ENCODE measurements around the gene TEX35.
A peak's percentile ranks its signal among the peaks of the same experiment; 100 is the strongest.

TEX35 gene

DNA sequence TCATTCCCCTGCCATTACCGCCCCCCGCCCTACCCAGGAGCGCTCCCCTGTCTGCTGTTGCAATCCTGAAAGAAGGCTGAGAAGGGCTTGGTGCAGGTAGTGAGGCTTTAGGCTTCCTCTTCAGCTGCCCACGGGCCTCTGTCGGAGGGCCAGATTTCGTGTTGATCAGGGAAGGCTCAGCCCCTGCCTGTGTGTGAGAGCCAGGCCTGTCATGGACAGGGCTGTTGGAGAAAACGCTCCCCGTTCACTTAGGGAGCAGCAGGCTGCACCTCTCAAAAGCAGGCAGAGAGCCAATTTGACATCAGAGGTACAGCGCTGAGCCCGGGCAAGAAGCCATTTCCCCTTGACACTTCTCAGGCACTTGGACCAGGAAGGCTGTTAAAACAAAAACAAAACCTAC is 19.0 kb downstream of the TEX35 start:
- Histone ChIP-seq H3K4me1 (ENCODE audit: control insufficient read depth, insufficient read depth, low read length, unreplicated experiment) (peaks cover 29% of the 10 kb centered on the region), H2AFZ (ENCODE audit: low read length, unreplicated experiment) (peak overlapping the region; percentile 85), H3K27me3 (ENCODE audit: insufficient read depth, low read length) (no peaks in the 10 kb centered on the region), H3K27ac (ENCODE audit: low read depth, low read length) (no peak overlapping the region), H3K36me3 (ENCODE audit: insufficient read depth, low read length) (no peaks in the 10 kb centered on the region), H3K4me3 (ENCODE audit: low read depth, low read length) (no peak overlapping the region), H3K79me2 (ENCODE audit: control insufficient read depth, insufficient read depth, low read length, unreplicated experiment) (no peaks in the 10 kb centered on the region)

DNA sequence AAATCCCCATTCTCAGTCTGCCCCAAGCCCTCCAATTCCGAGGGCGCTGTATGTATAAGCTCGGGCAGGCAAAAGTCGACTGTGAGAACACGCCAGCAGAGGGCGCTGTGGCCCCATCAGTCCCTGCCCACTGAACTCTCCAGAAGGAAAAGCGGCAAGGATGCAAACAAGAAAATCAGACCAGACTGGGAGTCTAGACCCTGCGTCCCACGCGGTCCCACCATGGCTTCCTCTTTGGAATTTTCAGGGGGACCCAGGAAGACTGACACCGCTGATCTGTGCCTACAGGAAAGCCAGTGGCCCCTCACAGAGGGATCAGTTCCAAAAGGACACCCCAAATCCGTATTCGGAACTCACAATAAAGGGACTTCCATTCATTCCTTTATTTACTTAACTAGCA is 19.5 kb downstream of the TEX35 start:
- no peak overlapping the region for H3K4me3 ChIP-seq (ENCODE audit: low read depth, low read length)

DNA sequence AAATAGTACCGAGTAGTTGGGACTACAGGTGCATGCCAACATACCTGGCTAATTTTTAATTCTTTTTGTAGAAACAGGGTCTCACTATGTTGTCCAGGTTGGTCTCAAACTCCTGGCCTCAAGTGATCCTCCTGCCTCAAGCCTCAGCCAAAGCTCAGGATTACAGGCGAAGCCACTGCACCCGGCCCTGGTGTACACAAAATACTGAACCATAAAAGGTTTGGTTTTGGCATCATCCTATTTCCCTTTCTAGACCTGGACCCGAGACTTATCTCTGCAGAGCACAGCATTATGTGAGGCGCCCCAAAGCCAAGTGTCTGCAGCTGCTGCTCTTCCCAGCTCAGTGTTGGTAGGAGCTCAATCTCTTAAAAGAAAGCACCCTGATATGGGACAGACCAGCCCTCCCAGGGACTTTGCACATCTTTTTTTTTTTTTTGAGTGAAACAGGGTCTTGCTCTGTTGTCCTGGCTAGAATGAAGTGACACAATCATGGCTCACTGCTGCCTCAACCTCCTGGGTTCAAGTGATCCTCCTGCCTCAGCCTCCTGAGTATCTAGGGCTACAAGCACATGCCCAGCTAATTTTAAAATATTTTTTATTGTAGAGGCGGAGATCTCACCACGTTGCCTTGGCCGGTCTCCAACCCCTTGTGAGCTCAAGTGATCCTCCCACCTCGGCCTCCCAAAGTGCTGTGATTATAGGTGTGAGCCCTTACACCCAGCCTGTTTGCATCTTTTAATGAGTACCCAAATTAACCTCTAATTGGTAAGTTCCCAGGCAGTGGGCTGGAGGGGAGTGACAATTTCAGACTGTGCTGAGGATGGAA is 20.4 kb downstream of the TEX35 start:
- Histone ChIP-seq H2AFZ (ENCODE audit: low read length, unreplicated experiment) (no peak overlapping the region), H3K27ac (ENCODE audit: low read depth, low read length) (no peak overlapping the region), H3K4me3 (ENCODE audit: low read depth, low read length) (no peak overlapping the region), H3K79me2 (ENCODE audit: control insufficient read depth, insufficient read depth, low read length, unreplicated experiment) (no peaks in the 10 kb centered on the region), H3K4me1 (ENCODE audit: control insufficient read depth, insufficient read depth, low read length, unreplicated experiment) (peaks cover 43% of the 10 kb centered on the region), H3K36me3 (ENCODE audit: insufficient read depth, low read length) (no peaks in the 10 kb centered on the region), H3K27me3 (ENCODE audit: insufficient read depth, low read length) (no peaks in the 10 kb centered on the region)

More for the DNA sequence above, 19.5 kb downstream of the TEX35 start:
- Histone ChIP-seq H2AFZ (ENCODE audit: low read length, unreplicated experiment) (peak overlapping the region; percentile 85), H3K27me3 (ENCODE audit: insufficient read depth, low read length) (no peaks in the 10 kb centered on the region), H3K4me1 (ENCODE audit: control insufficient read depth, insufficient read depth, low read length, unreplicated experiment) (peaks cover 34% of the 10 kb centered on the region), H3K27ac (ENCODE audit: low read depth, low read length) (no peak overlapping the region), H3K79me2 (ENCODE audit: control insufficient read depth, insufficient read depth, low read length, unreplicated experiment) (no peaks in the 10 kb centered on the region), H3K36me3 (ENCODE audit: insufficient read depth, low read length) (no peaks in the 10 kb centered on the region)

DNA sequence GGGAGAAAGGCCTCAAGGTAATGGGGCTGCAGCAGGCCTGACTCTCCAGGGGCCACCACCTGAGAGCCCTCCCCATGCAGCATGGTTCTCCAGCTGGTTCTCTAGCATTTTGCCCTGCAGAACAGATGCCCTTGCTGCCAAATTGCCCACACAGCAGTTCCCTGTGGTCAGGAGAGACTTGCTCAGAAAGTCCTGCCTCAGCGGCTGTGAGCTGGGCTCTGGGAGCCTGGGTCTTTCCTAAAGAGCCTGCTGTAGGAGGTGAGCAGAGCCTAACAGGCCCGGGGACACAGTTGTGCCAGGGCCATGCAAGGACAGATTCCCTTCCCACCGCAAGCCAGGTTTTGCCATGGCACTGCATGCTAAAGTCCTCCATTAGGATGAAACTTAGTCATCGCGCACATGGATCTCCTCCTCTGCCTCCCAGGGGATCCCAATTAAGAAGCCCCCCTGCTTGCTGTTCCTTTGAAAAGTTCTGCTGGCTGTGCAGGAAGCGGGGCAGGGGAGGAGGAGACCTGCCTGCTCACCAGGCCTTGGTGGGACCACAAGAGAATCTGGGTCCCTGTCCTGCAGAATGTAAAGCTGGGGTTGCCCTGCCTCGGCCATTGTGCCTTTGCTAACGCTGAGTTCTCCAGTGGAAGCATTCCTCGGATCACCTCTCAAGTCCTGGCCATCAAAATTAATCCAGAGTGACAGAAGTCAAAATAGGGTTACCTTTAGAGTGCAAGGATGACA is 21.4 kb downstream of the TEX35 start:
- Histone ChIP-seq H3K79me2 (ENCODE audit: control insufficient read depth, insufficient read depth, low read length, unreplicated experiment) (no peaks in the 10 kb centered on the region), H3K27me3 (ENCODE audit: insufficient read depth, low read length) (no peaks in the 10 kb centered on the region), H3K4me1 (ENCODE audit: control insufficient read depth, insufficient read depth, low read length, unreplicated experiment) (peaks cover 52% of the 10 kb centered on the region), H3K36me3 (ENCODE audit: insufficient read depth, low read length) (no peaks in the 10 kb centered on the region), H3K27ac (ENCODE audit: low read depth, low read length) (no peak overlapping the region), H3K4me3 (ENCODE audit: low read depth, low read length) (no peak overlapping the region), H2AFZ (ENCODE audit: low read length, unreplicated experiment) (no peak overlapping the region)

DNA sequence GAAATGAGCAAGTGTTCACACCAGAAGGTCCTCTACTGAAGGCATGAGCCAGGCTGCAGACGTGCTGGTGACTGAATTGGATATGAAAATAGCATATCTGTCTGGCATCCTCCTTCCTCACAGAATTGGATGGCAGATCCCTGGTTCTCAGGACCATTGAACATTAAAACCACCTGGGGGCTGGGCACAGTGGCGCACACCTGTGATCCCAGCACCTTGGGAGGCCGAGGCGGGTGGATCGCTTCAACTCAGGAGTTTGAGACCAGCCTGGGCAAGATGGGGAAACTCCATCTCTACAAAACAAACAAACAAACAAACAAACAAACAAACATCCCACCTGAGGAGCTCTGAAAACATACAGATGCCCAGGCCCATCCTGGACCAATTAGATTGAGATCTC is 23.4 kb downstream of the TEX35 start:
- Histone ChIP-seq H3K79me2 (ENCODE audit: control insufficient read depth, insufficient read depth, low read length, unreplicated experiment) (no peaks in the 10 kb centered on the region), H2AFZ (ENCODE audit: low read length, unreplicated experiment) (no peak overlapping the region), H3K27me3 (ENCODE audit: insufficient read depth, low read length) (no peaks in the 10 kb centered on the region), H3K4me3 (ENCODE audit: low read depth, low read length) (no peak overlapping the region), H3K27ac (ENCODE audit: low read depth, low read length) (peak overlapping the region; percentile 72), H3K4me1 (ENCODE audit: control insufficient read depth, insufficient read depth, low read length, unreplicated experiment) (peaks cover 53% of the 10 kb centered on the region), H3K36me3 (ENCODE audit: insufficient read depth, low read length) (no peaks in the 10 kb centered on the region)

DNA sequence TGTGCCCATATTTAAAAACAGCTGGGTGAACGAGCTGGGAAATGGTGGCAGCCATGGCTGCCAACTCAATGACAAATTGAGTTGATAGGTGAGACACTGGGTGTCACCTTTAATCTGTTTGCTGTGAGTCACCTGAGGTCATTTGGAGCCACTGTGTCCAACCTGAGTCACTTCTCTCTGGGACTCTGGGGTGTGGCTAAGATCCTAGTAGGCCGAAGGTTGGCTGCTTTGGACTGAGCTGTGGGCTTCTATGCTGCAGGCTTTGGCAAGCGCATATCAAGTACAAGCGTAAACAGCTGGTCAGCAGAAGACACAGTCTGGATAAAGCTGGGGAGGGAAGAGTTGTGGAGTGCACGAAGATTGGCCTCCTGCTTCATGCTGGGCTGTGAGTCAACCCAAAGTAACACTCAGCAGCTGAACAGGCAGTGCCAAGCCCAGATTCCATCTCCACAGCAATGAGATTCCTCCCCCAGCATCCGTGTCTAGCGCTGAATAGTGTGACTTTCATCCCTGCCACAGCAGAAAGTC is 24.0 kb downstream of the TEX35 start:
- no peaks in the 10 kb centered on the region for H3K27me3 ChIP-seq (ENCODE audit: insufficient read depth, low read length)
- no peak overlapping the region for H3K4me3 ChIP-seq (ENCODE audit: low read depth, low read length)
- H3K4me1 ChIP-seq (ENCODE audit: control insufficient read depth, insufficient read depth, low read length, unreplicated experiment) = peaks cover 54% of the 10 kb centered on the region
- H3K79me2 ChIP-seq (ENCODE audit: control insufficient read depth, insufficient read depth, low read length, unreplicated experiment) = no peaks in the 10 kb centered on the region
- peak overlapping the region; percentile 72 for H3K27ac ChIP-seq (ENCODE audit: low read depth, low read length)
- H2AFZ ChIP-seq (ENCODE audit: low read length, unreplicated experiment) = peak overlapping the region; percentile 85
- no peaks in the 10 kb centered on the region for H3K36me3 ChIP-seq (ENCODE audit: insufficient read depth, low read length)

DNA sequence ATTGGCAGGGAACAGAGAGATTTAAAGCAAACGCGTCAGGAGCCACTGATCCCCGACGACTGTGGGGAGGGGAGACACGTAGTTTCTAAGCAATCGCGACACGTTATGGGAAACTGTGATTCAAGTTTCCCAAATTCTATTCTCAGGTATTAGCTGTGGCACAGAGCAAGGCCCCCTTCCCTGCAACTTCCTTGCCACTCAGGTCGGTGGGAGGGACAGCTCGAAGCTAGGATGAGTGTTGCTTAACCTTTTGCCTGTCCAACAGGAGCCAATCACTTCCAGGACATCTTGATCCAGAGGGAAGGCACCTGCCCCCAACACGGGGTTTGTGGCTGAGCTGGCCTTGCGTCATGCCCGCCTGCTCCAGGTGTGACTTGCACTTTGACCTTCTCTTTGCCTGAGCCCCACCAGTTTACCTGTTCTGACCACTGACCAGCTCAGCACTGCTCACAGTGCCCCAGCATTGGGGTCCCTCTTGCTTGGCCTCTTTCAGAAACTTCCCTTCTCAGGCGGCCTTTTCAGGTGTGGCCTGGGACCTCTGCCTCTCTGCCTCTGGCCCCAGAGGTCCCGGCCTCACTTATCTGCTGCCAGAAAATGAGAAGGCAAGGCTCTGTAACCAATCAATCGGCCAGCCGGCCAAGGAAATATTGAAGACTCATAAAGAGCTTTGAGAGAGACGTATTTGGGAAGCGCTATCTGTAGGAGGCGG is 24.6 kb downstream of the TEX35 start:
- Histone ChIP-seq H3K27me3 (ENCODE audit: insufficient read depth, low read length) (no peaks in the 10 kb centered on the region), H3K79me2 (ENCODE audit: control insufficient read depth, insufficient read depth, low read length, unreplicated experiment) (no peaks in the 10 kb centered on the region), H3K27ac (ENCODE audit: low read depth, low read length) (peak overlapping the region; percentile 72), H3K4me1 (ENCODE audit: control insufficient read depth, insufficient read depth, low read length, unreplicated experiment) (peaks cover 55% of the 10 kb centered on the region), H3K36me3 (ENCODE audit: insufficient read depth, low read length) (no peaks in the 10 kb centered on the region), H3K4me3 (ENCODE audit: low read depth, low read length) (no peak overlapping the region), H2AFZ (ENCODE audit: low read length, unreplicated experiment) (peak overlapping the region; percentile 85)

DNA sequence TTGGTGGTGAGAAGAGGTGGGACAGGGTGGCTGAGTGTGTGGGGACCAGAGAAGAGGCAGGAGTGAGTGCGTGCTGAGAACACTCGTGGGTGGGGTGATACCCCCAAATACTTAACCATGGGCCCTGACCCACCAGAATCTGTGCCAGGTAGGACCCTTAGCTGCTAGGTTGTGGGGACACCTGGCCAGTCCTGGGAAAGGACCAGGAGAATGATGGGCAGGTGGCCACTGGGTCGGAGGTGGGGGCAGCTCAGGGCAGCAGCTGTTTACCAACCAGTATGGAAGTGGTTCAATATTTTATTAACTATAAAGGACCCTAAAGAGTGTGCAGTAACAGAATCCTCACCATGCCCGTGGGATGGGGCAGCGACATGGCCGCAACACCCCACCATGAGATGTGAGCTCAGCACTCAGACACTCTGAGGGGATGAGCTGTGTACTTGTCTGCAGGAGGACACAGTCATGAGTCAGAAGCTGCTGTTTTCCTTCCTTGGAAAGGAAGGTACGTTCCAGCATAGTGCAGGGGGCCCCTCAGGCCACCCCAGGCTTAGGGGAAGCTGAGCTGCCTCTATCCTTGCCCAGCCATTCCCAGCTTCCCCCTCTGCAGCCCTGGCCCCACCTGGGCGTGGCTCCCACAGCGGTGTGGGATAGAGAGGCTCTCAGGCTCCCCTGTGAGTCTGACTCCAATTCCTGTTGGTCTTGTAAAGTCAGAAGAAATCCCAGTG is 25.4 kb downstream of the TEX35 start:
- no peaks in the 10 kb centered on the region for H3K27me3 ChIP-seq (ENCODE audit: insufficient read depth, low read length)
- no peaks in the 10 kb centered on the region for H3K79me2 ChIP-seq (ENCODE audit: control insufficient read depth, insufficient read depth, low read length, unreplicated experiment)
- H2AFZ ChIP-seq (ENCODE audit: low read length, unreplicated experiment) = peak overlapping the region; percentile 65
- H3K27ac ChIP-seq (ENCODE audit: low read depth, low read length) = peak overlapping the region; percentile 72
- no peaks in the 10 kb centered on the region for H3K36me3 ChIP-seq (ENCODE audit: insufficient read depth, low read length)
- H3K4me3 ChIP-seq (ENCODE audit: low read depth, low read length) = peak overlapping the region; percentile 13; the same call in 1 of the 2 replicates
- H3K4me1 ChIP-seq (ENCODE audit: control insufficient read depth, insufficient read depth, low read length, unreplicated experiment) = peaks cover 55% of the 10 kb centered on the region

DNA sequence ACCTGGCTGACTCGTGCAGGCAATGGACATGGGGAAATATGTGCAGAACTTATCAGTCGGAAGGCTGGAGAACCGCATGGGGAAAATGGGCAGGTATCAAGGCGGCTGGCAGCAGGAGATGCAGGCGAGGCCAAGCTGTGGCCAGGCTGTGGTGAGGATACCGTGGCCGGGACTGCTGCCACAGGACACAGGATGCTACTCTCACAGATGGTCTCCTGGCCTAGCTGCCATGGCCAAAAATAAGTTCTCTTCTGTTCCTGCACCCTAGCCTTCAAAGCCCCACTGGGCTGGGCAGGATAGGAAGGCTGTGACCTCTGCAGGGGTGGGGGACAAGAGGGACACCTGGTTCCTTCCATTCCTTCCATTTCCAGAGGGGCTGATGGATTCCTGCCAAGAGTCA is 26.4 kb downstream of the TEX35 start:
- Histone ChIP-seq H3K79me2 (ENCODE audit: control insufficient read depth, insufficient read depth, low read length, unreplicated experiment) (no peaks in the 10 kb centered on the region), H3K27ac (ENCODE audit: low read depth, low read length) (peak overlapping the region; percentile 53; the same call in 1 of the 2 replicates), H2AFZ (ENCODE audit: low read length, unreplicated experiment) (peak overlapping the region; percentile 65), H3K4me3 (ENCODE audit: low read depth, low read length) (no peak overlapping the region), H3K36me3 (ENCODE audit: insufficient read depth, low read length) (no peaks in the 10 kb centered on the region), H3K27me3 (ENCODE audit: insufficient read depth, low read length) (no peaks in the 10 kb centered on the region), H3K4me1 (ENCODE audit: control insufficient read depth, insufficient read depth, low read length, unreplicated experiment) (peaks cover 55% of the 10 kb centered on the region)

DNA sequence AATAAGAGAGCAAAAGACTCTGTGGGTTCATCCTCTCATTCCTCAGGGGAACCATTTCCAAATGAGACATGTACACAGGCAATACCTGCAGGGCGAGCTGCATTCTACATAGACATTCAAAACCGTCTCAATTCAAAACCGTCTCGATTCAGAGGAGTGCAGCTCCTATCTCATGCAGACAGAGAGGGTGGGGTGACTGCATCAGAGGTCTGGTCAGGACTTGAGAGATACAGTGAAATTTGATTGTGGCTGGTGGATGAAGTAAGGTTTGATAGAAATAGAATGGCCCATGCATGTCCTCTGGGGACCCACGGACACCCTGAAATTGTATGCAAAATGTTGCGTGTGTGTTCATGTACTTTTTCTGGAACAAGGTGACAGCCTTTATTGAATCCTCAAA is 27.3 kb downstream of the TEX35 start:
- Histone ChIP-seq H2AFZ (ENCODE audit: low read length, unreplicated experiment) (no peak overlapping the region), H3K27ac (ENCODE audit: low read depth, low read length) (no peak overlapping the region), H3K27me3 (ENCODE audit: insufficient read depth, low read length) (no peaks in the 10 kb centered on the region), H3K36me3 (ENCODE audit: insufficient read depth, low read length) (no peaks in the 10 kb centered on the region), H3K79me2 (ENCODE audit: control insufficient read depth, insufficient read depth, low read length, unreplicated experiment) (no peaks in the 10 kb centered on the region), H3K4me3 (ENCODE audit: low read depth, low read length) (no peak overlapping the region), H3K4me1 (ENCODE audit: control insufficient read depth, insufficient read depth, low read length, unreplicated experiment) (peaks cover 57% of the 10 kb centered on the region)

Measured in ACC112 (cell line).